H54 (cell line): Measurements from ENCODE around the gene SLC35F1.

Experiments used
- DNase-seq: peaks from one replicate; pipeline ENCODE4 v3.0.0; 2011; ENCODE audit warnings: low spot score, mixed read lengths; ENCODE audit not compliant: insufficient read length
- FAIRE-seq: peaks from 3 replicates; lab custom pipeline; 2011; peaks lifted over from hg19 to GRCh38; lab: Jason Lieb, UNC
- POLR2A ChIP-seq: IDR thresholded peaks from 2 replicates; pipeline ENCODE4 v1.6.1; 2011; ENCODE audit warnings: low read depth, mild to moderate bottlenecking, low read length

SLC35F1 gene

DNA sequence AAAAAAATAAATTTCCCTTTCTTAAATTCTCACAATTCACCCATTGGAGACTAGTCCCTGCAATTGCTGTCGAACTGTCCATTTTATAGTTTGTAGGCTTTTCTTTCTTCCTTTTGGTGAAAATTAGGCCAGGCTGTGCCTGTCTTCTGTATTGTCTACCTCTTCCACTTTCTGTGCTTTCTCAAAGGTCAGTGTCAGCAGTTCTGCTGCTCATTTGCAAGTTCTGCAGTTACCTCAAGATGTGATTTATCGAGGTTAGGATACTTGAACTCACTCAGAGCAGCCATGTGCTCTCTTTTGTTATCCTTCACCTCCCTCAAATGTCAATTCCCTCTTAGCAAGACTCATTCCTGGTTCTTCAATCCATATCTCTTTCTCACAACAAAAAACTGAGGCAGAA, 179.1 kb downstream of the SLC35F1 start:
- no peak for TF ChIP-seq POLR2A
- FAIRE-seq (no peak), DNase-seq (no peak)

DNA sequence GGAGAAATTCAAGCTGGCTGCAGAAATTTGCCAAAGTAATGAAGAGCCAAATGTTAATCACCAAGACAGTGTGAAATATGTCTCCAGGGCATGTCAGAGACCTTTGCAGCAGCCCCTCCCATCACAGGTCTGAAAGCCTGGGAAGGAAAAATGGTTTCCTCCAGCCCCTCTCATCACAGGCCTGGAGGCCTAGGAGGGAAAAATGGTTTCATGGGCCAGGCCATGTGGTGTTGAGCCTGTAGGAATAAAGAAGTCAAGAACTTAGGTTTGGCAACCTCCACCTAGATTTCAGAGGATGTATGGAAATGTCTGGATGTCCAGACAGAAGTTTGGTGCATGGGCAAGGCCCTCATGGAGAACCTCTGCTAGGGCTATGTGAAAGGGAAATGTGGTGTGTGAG, 185.0 kb downstream of the SLC35F1 start:
- no peak for DNase-seq
- no peak for FAIRE-seq
- no peak for TF ChIP-seq POLR2A

GRCh38 chr6:118097576-118097975, 190.5 kb downstream of the SLC35F1 start:
- DNase-seq (no peak), FAIRE-seq (no peak)
- no peak for TF ChIP-seq POLR2A

GRCh38 chr6:118100717-118101116, 193.7 kb downstream of the SLC35F1 start:
- FAIRE-seq (no peak), DNase-seq (no peak)
- no peak for TF ChIP-seq POLR2A

DNA sequence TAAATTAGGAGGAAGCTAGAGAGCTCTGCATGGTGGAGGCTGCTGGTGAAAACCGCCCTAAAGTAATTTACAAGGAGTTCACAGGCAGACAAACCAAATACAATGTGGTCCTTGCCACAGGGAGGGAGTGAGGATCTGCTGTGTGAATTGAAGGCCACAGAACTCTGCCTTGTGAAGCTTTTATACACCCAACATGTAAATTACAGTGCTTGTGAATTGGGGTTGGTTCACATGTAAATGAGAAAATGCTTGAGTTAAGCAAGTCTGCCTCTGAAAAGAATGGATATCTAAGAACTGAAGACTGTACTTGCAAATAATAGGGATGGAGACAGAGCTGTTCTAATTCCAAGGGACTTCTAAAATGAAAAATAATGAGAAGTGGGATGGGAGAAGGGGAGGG, 194.2 kb downstream of the SLC35F1 start:
- no peak for TF ChIP-seq POLR2A
- FAIRE-seq = no peak
- DNase-seq = no peak

GRCh38 chr6:118101831-118102345, 194.8 kb downstream of the SLC35F1 start:
- FAIRE-seq (no peak), DNase-seq (no peak)
- TF ChIP-seq POLR2A = no peak

DNA sequence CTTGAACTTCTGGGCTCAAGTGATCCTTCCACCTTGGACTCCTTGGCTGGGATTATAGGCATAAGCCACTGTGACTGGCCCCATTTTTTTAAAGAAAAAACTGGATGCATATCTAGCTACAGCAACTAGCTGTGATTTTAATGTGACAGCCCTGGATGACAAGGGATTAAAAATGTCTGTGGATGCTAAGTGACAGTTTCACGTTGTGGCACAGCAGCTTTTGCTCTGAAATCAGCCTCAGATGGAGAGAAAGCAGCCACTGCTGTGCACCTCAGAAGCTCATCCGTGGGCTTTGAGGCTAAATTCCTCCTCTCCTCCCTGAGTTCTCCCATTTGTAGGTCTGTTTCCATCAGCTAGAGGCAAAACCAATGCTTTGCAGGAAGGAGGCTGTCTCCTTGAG, 195.3 kb downstream of the SLC35F1 start:
- DNase-seq (no peak), FAIRE-seq (no peak)
- no peak for TF ChIP-seq POLR2A

DNA sequence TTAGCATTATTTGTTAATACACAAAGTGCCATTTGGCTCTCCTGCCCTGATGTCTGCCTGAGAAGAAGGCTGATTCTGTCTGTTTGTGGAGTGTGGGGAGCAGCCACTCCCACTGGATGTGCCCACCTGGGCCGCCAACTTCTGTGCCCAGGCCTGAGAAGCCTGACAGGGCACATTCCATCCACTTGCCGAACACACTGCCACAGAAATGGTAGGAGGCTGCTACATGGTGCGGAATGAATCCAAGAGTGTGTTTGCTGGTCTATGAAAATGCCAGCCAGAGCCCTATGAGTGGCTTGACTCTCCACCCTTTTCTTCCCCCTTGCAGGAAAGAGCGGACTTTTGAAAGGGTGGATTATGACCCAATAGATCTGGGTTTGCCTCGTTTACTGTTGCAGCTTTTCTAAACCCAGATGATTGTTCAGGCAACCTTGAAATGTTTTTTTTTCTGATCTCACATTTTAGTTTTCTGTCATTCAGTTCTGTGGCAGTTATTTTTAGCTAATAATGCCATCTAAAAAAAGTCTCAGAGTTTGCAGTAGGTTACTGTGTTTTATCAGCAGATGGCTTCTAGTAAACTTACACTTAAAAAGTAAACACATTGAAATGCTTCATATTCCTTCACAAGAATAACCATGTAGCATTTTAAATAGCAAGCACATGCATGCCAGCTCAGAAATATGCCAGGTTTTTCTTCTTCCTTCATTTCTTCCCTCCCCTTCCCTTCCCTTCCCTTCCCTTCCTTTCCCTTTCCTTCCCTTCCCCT, 196.5 kb downstream of the SLC35F1 start:
- DNase-seq = no peak
- FAIRE-seq = no peak
- TF ChIP-seq POLR2A = no peak

- TF ChIP-seq POLR2A = no peak
- FAIRE-seq (no peak), DNase-seq (no peak)
These were observed 215.2 kb downstream of the SLC35F1 start for GRCh38 chr6:118122161-118122725.

DNA sequence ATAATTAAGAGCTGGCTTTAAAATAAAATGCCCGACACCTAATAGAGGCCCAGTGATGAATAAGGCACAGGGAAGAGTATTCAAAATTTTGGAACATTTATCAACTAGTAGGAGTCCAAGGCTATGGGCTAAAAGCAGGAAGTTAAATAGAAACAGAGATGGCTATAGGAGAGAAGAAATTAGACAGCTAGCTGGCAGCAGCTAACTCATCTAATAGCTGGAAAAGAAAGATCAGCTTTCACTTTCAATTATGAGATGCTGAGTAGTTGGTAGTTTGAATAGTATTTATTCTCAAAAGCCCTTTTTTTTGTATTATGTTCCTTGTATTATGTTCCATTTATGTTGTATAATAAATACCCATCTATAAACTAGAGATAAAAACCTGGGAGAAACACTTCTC, 215.7 kb downstream of the SLC35F1 start:
- FAIRE-seq = no peak
- no peak for TF ChIP-seq POLR2A
- DNase-seq = no peak

GRCh38 chr6:118123503-118124037, 216.5 kb downstream of the SLC35F1 start:
- FAIRE-seq (no peak), DNase-seq (no peak)
- no peak for TF ChIP-seq POLR2A

- FAIRE-seq = no peak
- DNase-seq = no peak
- TF ChIP-seq POLR2A = no peak
These were observed 217.8 kb downstream of the SLC35F1 start for GRCh38 chr6:118124851-118125250.

GRCh38 chr6:118128755-118129154, 221.7 kb downstream of the SLC35F1 start:
- DNase-seq (no peak), FAIRE-seq (no peak)
- no peak for TF ChIP-seq POLR2A

DNA sequence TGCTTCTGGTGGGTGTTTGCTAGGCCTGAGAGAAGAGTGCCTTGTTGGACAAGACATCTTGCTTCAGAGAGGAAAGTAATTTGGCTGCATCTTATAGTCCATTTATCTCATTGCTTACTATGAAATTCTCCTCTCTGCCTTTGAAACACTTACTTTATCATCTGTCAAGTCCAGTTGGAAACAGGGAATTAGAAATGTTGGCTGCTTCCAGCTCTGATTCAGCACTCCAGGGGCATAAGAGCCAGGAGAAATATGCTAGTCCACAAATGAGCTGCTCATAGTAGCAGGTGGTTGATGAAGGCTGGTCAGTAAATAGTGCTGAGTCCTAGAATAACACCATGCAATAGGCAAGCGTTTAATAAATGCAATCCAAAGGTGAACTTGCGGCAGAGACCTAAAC, 227.1 kb downstream of the SLC35F1 start:
- no peak for DNase-seq
- FAIRE-seq = no peak
- no peak for TF ChIP-seq POLR2A
